ENCODE measurements around the gene WDFY1. TPM values are rescaled to one million over a fixed set of nuclear protein-coding genes. Genes with fewer than 3 reads are reported as not detected.
"Not testable (repeated sequence)": the region's sequence is repeated elsewhere in the genome, so short reads cannot be mapped to it uniquely, and the experiment has no call there.

The WDFY1 gene
- total RNA-seq, 6 donors from 2014 or later: 32.6 to 90.1 (median 41.2) TPM

- Histone ChIP-seq H3K27me3 (no peaks in the 10 kb centered on the region), H3K4me3 (no peak overlapping the region), H3K36me3 (peaks cover 16 to 83% (median 40%) of the 10 kb centered on the region in 4 donors), H3K27ac (no peak overlapping the region), H3K9me3 (no peaks in the 10 kb centered on the region), H3K4me1 (no peaks in the 10 kb centered on the region)
- DNase-seq (no peak), ATAC-seq (ENCODE audit: low FRiP score in 2 of 2) (no peak)
- WGBS, 2 donors: 80 to 83% methylated on average over 3 of the region's 3 CpGs
- no peak for TF ChIP-seq POLR2AphosphoS5 (IDR thresholded peaks at IDR 0.05)
- TF ChIP-seq CTCF (IDR thresholded peaks at IDR 0.05): no peak
- TF ChIP-seq POLR2A (IDR thresholded peaks at IDR 0.05): no peak
- TF ChIP-seq EP300 (IDR thresholded peaks at IDR 0.05): no peak
Observed at GRCh38 chr2:223884399-223884798, 60.7 kb downstream of the WDFY1 start.

- no peaks in the 10 kb centered on the region for H3K9me3 ChIP-seq
- H3K4me3 ChIP-seq: no peak overlapping the region
- no peak for ATAC-seq (ENCODE audit: low FRiP score in 2 of 2)
- no peak overlapping the region for H3K27ac ChIP-seq
- no peak for DNase-seq
- no peaks in the 10 kb centered on the region for H3K4me1 ChIP-seq
- H3K36me3 ChIP-seq: peaks cover 30 to 96% (median 55%) of the 10 kb centered on the region in 4 donors
- WGBS, 2 donors: 97 to 98% methylated on average over 5 of the region's 5 CpGs
- no peaks in the 10 kb centered on the region for H3K27me3 ChIP-seq
- TF ChIP-seq CTCF (IDR thresholded peaks at IDR 0.05): no peak
- no peak for TF ChIP-seq POLR2A (IDR thresholded peaks at IDR 0.05)
- no peak for TF ChIP-seq EP300 (IDR thresholded peaks at IDR 0.05)
- no peak for TF ChIP-seq POLR2AphosphoS5 (IDR thresholded peaks at IDR 0.05)
Observed at GRCh38 chr2:223882715-223883114, 62.4 kb downstream of the WDFY1 start.

GRCh38 chr2:223880796-223881195 is 64.3 kb downstream of the WDFY1 start:
- Histone ChIP-seq H3K27ac (no peak overlapping the region), H3K27me3 (no peaks in the 10 kb centered on the region), H3K4me3 (no peak overlapping the region), H3K36me3 (peaks cover 34 to 100% (median 58%) of the 10 kb centered on the region in 4 donors), H3K9me3 (no peaks in the 10 kb centered on the region), H3K4me1 (no peaks in the 10 kb centered on the region)
- TF ChIP-seq EP300 (IDR thresholded peaks at IDR 0.05) (no peak), CTCF (IDR thresholded peaks at IDR 0.05) (no peak), POLR2AphosphoS5 (IDR thresholded peaks at IDR 0.05) (no peak), POLR2A (IDR thresholded peaks at IDR 0.05) (no peak)
- WGBS, 2 donors: 72 to 88% methylated on average over 4 of the region's 4 CpGs
- DNase-seq (no peak), ATAC-seq (ENCODE audit: low FRiP score in 2 of 2) (no peak)

- WGBS, 2 donors: 80 to 87% methylated on average over 6 of the region's 6 CpGs
- no peak for TF ChIP-seq POLR2A (IDR thresholded peaks at IDR 0.05)
- no peak for DNase-seq
Observed at GRCh38 chr2:223877721-223878410, 67.3 kb downstream of the WDFY1 start.

GRCh38 chr2:223873672-223874071 is 71.5 kb downstream of the WDFY1 start:
- Histone ChIP-seq H3K27ac (no peak overlapping the region), H3K4me1 (peaks cover 0 to 4% (median 0%) of the 10 kb centered on the region in 4 donors), H3K9me3 (no peaks in the 10 kb centered on the region), H3K36me3 (peaks cover 11 to 69% (median 29%) of the 10 kb centered on the region in 4 donors), H3K4me3 (no peak overlapping the region), H3K27me3 (no peaks in the 10 kb centered on the region)
- DNase-seq (no peak), ATAC-seq (ENCODE audit: low FRiP score in 2 of 2) (no peak)
- TF ChIP-seq EP300 (IDR thresholded peaks at IDR 0.05): no peak
- no peak for TF ChIP-seq POLR2A (IDR thresholded peaks at IDR 0.05)
- TF ChIP-seq CTCF (IDR thresholded peaks at IDR 0.05): no peak
- TF ChIP-seq POLR2AphosphoS5 (IDR thresholded peaks at IDR 0.05): no peak
- WGBS, 2 donors: 96 to 100% methylated on average over 3 of the region's 3 CpGs

More at GRCh38 chr2:223877721-223878410, 67.3 kb downstream of the WDFY1 start:
- Histone ChIP-seq H3K4me3 (no peak overlapping the region), H3K9me3 (no peaks in the 10 kb centered on the region), H3K36me3 (peaks cover 32 to 99% (median 51%) of the 10 kb centered on the region in 4 donors), H3K27me3 (no peaks in the 10 kb centered on the region), H3K27ac (no peak overlapping the region), H3K4me1 (no peaks in the 10 kb centered on the region)
- ATAC-seq (ENCODE audit: low FRiP score in 2 of 2): no peak

GRCh38 chr2:223872772-223873171 is 72.4 kb downstream of the WDFY1 start:
- DNase-seq; H3K9me3 ChIP-seq; H3K27me3 ChIP-seq; H3K4me1 ChIP-seq; ATAC-seq (ENCODE audit: low FRiP score in 2 of 2); H3K4me3 ChIP-seq; H3K27ac ChIP-seq: not testable (repeated sequence)
- WGBS, 2 donors: 86 to 89% methylated on average over 2 of the region's 2 CpGs
- H3K36me3 ChIP-seq: peaks cover 2 to 60% (median 20%) of the 10 kb centered on the region in 4 donors

- not testable (repeated sequence) for H3K4me3 ChIP-seq; DNase-seq; H3K27me3 ChIP-seq; ATAC-seq (ENCODE audit: low FRiP score in 2 of 2); H3K9me3 ChIP-seq; H3K4me1 ChIP-seq; H3K27ac ChIP-seq
- WGBS, 2 donors: 84 to 88% methylated on average over 12 of the region's 12 CpGs
- peaks cover 0 to 49% (median 12%) of the 10 kb centered on the region in 4 donors for H3K36me3 ChIP-seq
Observed at GRCh38 chr2:223871661-223872060, 73.5 kb downstream of the WDFY1 start.
